ENCODE data around the gene SRPK3.

GRCh38 chrX:153799326-153799725 is 18.5 kb downstream of the SRPK3 start:
- TF ChIP-seq CTCF (IDR thresholded peaks at IDR 0.05; ENCODE audit: borderline replicate concordance, extremely low read depth, low read length, poor library complexity, severe bottlenecking) = no peak
- no peak for TF ChIP-seq EZH2 (IDR thresholded peaks at IDR 0.05; ENCODE audit: borderline replicate concordance, low read depth, low read length, severe bottlenecking)
